HT1080 (cell line): ENCODE results near the gene ODAD2. TPM values are rescaled to one million over a fixed set of nuclear protein-coding genes. Genes with fewer than 3 reads are reported as not detected.

Experiments
- DNase-seq: peaks from one replicate; pipeline ENCODE4 v3.0.0-alpha.2; 2015; ENCODE audit warnings: low read depth
- small RNA-seq: library from RNA; depleted of rRNA; stranded (forward); fragments of <200 nt; gene quantifications from one replicate; pipeline ENCODE3, GENCODE V24; 2014
- total RNA-seq: library from RNA; depleted of rRNA; stranded (reverse); fragments of >200 nt; shearing (Covaris generic); gene quantifications from 2 replicates; pipeline ENCODE4 v1.2.3, GENCODE V29; 2014

ODAD2 gene
- total RNA-seq, 1 experiment from 2014 or later = 5.6 TPM

- no peak for DNase-seq
Observed at GRCh38 chr10:27774831-27775230, 224.0 kb downstream of the ODAD2 start.

GRCh38 chr10:27771231-27771630, 227.6 kb downstream of the ODAD2 start:
- no peak for DNase-seq

GRCh38 chr10:27770181-27770580, 228.7 kb downstream of the ODAD2 start:
- DNase-seq = no peak

Small RNAs within 50 kb of the gene (small RNA-seq; reads per million reads assigned to genes)
- 0.07 reads per million for gene MRPS21P5
- gene RN7SKP132 = not detected
